Stomach (tissue), 4 donors: ENCODE measurements around the gene LIN7C.

Source experiments
- EP300 ChIP-seq: sonication (generic); formaldehyde crosslinking; IDR thresholded peaks from one replicate; pipeline ENCODE4 v1.6.1; 2017; ENCODE audit warnings: antibody characterized with exemption
- POLR2A ChIP-seq, 4 donors: fragments of 450-650 bp; IDR thresholded peaks; one replicate each; pipeline ENCODE4 v1.6.1; 2016; ENCODE audit warnings: antibody characterized with exemption in 4 of 4, control low read depth in 2 of 4, mild to moderate bottlenecking in 1 of 4, moderate library complexity in 1 of 4
- POLR2AphosphoS5 ChIP-seq, 3 donors: sonication (generic); formaldehyde crosslinking; IDR thresholded peaks; one replicate each; pipeline ENCODE4 v1.6.1; 2016; ENCODE audit warnings: antibody characterized with exemption in 3 of 3
- TF ChIP-seq, protein P1 (sequence below), 7 experiments: fragments of 450-650 bp in 4 of 7; fragments of 200-600 bp in 3 of 7; sonication (generic) in 3 of 7; IDR thresholded peaks; one replicate each; pipeline ENCODE4 v1.5.1; 2016 to 2019; ENCODE audit warnings: antibody characterized with exemption in 7 of 7, control low read depth in 2 of 7, mild to moderate bottlenecking in 1 of 7

DNA sequence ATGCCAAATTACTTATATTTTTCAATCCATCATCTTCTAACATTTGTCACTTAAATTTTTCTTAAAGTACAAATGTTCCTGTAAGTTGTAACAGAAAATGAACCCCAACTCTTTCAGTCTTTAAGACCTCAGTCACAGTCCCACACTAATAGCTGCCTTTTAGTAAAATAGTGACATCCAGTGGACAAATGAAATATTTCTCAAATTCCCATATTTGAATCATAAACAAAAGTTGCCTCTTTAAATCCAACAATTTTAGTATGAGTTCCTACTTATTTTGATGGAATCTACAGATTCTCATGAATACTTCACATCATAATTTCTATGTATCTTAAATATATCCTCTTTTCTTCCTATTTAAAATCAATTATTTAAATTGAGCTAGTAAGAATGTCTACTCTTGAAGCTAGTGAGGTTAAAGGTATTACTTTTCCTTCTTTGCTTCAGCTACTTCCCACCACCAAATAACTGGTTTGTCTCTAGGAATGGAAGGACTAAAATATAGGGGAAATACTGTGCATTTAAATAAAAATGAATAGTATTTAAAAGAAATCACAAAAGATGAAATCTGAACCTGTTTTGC lies 9.2 kb downstream of the LIN7C start:
- TF ChIP-seq EP300 (no peak), POLR2A (IDR thresholded peaks at IDR 0.05) (no peak), POLR2AphosphoS5 (IDR thresholded peaks at IDR 0.05) (no peak)
- TF ChIP-seq, protein P1, sequence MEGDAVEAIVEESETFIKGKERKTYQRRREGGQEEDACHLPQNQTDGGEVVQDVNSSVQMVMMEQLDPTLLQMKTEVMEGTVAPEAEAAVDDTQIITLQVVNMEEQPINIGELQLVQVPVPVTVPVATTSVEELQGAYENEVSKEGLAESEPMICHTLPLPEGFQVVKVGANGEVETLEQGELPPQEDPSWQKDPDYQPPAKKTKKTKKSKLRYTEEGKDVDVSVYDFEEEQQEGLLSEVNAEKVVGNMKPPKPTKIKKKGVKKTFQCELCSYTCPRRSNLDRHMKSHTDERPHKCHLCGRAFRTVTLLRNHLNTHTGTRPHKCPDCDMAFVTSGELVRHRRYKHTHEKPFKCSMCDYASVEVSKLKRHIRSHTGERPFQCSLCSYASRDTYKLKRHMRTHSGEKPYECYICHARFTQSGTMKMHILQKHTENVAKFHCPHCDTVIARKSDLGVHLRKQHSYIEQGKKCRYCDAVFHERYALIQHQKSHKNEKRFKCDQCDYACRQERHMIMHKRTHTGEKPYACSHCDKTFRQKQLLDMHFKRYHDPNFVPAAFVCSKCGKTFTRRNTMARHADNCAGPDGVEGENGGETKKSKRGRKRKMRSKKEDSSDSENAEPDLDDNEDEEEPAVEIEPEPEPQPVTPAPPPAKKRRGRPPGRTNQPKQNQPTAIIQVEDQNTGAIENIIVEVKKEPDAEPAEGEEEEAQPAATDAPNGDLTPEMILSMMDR (IDR thresholded peaks at IDR 0.05): peak in 1 of 7 experiments; percentile 37
